Stimulated activated CD4-positive, alpha-beta T cell treated with anti-CD3 and anti-CD28 coated beads, Interleukin-12 subunit alpha, Interleukin-12 subunit beta, amount 100 ng/mL, for 24 hours (primary cell): ENCODE results near the gene ALOX12B.
"Not testable (repeated sequence)": the region's sequence is repeated elsewhere in the genome, so short reads cannot be mapped to it uniquely, and the experiment has no call there.

Source experiments
- DNase-seq, 2 experiments: peaks; one replicate each; pipeline ENCODE4 v3.0.0-alpha.2; 2020; ENCODE audit warnings: low read depth in 2 of 2

Gene ALOX12B

DNA sequence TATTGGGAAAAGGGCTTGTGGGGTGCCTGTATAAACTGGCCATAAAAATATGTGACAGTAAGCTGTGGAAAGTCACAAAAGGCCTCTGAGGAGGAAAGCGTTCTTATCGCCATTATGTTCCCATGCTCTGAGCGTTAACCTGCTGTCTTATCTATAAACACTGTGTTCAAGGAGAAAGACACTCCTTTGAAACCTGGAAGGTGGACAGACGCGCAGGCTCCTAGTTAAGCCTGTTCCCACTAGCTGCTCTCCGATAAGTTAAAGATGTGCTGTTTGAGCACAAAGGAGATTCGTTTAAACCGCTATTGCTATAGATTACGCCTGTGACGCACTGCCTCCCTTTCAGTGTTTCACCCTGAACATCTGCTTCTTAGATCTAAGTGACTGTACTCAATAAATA lies 5.2 kb downstream of the ALOX12B start:
- DNase-seq, result no peak

- DNase-seq, result no peak
Observed at GRCh38 chr17:8081876-8082275, 5.6 kb downstream of the ALOX12B start.

- DNase-seq, result no peak
Observed at GRCh38 chr17:8080799-8081219, 6.7 kb downstream of the ALOX12B start.

GRCh38 chr17:8080208-8080798 lies 7.2 kb downstream of the ALOX12B start:
- no peak for DNase-seq

GRCh38 chr17:8079291-8080207 lies 8.0 kb downstream of the ALOX12B start:
- peak; percentile 58 to 72 for DNase-seq

DNA sequence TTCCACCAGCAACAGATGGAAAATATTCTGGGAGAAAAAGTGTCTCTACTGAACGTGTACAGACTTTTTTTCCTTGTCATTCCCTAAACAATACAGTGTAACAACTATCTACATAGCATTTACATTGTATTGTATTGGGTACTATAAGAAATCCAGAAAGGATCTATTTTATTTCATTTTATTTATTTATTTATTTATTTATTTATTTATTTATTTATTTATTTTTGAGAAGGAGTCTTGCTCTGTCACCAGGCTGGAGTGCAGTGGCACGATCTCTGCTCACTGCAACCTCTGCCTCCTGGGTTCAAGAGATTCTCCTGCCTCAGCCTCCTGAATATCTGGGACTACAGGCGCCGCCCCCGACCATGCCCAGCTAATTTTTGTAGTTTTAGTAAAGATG lies 9.6 kb downstream of the ALOX12B start:
- DNase-seq, result not testable (repeated sequence)

DNA sequence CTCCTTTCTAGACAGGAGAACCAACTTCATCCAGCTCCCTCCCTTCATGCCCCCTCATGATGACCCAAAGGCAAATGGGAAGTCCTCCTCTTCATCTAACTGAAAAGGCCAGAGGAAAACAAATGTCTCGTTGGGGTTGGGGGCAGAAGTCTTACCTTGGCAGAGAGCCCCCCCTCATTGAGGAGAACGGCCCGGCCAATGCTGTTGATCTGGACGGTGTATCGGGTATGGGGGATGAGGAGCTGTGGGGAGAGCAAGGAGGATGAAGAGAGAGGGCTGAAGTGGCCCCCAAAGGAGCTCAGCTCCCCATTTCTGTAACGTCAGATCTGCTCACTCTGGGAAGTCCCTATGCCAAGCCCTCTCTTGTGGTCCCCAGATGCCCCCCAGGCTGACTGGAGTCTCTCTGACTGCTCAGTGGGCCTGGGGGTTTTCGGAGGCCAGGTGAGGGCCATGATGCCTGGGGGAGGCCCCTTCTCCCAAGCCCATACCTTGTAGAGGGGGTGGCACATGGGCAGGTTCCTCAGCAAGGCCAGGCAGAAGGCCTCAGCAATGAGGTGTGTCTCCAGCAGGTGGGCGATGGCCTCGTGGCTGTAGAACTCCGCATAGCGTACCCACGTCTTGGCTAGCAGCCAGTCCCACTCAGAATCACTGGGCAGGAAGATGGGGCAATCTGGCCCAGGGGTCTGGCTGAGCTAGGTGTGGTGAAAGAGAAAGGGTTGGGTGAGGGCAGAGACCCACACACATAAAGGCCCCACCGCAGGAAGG lies 10.8 kb downstream of the ALOX12B start:
- DNase-seq, result no peak

GRCh38 chr17:8075574-8076342 lies 11.8 kb downstream of the ALOX12B start:
- DNase-seq, result no peak

- no peak for DNase-seq
Observed at GRCh38 chr17:8075081-8075480, 12.4 kb downstream of the ALOX12B start.

DNA sequence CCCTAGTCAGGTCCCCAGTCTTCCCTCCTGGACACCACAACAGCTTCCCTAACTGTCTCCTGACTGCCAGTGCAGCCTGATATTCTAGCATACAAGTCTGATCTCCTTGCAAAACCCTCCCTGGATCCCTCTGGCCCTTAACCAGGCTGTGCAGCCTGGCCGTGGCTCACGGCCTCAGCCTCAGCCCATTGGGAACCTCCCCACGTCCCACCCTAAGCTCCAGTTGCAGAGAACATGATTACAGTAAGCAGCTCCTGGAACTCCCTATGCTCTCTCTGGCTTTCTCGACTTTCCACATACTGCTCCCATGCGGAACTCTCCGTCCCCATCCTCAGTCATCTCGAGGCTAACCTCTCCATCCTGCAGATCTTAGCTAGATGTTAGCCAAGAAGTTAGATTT lies 13.0 kb downstream of the ALOX12B start:
- DNase-seq, result no peak

DNA sequence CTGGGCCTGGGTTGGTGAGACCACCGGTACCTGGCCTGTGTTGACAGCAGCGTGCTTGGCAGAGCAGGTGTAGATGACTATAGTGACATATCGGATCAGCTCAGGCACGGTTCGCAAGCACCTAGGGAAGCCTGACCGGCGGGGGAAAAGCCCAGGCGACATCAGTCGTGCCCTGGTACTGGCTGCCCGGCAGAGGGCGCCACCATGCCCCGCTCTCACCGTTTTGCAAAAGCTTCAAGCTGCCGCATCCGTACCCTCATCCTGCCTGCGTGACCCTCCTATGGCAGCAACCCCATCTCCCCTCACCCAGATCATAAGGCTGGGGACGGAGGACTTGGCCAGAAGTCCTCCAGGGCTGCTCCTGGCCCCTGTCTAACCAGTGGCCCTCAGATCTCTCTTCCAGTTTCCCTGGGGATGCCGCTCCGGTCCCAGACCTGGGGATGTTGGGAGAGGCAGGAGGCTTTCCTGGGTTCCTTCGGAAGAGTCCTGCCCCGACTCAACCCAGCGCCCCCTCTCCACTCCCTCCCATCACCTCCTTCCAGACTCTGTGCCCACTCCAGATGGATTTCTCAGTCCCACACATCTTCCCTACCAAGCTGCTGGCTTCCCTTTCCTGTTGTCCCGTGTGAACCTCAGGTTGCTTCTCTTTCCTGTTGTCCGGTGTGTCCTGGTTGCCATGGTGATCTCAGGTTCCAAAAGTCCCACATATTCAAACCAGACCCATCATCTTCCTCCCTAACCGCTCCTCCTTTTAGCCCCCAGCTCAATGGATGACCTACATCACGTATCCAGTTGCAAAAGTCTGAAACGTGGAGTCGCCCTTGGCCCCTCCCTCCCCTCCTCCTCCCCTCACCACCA lies 13.7 kb downstream of the ALOX12B start:
- peak; percentile 68 to 87 for DNase-seq

DNA sequence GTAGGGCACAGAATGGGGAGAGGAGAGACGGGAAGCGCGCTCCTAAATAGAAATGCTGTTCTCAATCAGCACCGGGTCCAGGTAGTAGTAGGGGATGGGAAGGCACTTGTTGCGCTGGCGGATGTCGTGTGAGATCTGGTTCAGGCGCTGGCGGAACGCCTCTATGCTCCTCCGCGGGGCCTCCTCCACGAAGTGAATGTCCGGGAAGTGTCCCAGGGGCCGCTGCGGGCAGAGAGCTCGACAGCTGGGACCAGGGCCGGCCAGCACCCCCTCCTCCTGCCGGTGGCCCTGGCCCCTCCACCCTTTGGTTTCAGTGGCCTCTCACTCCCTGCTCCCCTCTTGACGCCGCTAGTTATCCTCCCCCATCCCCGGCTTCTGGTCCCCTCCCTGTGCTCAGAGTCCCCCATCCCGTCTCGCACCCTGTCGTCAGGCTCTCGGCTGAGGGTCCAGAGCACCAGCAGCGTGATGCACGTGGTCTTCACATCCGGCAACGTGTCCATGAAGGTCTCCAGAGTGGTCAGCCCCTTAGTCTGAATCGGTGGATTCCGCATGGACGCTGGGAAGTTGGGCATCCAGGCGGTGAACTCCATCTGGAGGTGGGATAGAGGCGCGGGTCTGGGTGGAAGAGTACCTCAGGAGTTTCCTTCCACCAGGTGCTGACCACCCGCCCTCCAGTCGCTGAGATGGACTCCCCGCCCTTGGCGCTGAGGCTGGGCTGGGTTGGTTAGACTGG lies 14.6 kb downstream of the ALOX12B start:
- DNase-seq, result no peak

DNA sequence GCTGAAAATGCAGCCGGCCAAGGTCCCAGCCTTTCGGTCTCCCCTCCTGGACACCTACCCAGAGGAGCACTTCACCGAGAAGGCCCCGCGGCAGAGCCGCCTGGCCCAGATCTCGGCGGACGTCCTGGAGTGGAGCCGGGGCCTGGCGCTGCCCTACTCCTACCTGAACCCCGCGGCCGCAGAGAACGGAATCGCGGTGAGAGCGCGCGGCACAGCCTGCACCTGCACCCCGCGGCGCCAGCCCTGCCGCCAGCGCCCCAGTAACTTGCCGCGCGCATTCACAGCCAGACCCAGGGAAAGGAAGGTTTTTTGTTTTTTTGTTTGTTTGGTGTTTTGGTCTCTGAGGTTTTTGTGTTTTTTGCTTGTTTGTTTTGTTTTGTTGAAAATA lies 15.2 kb downstream of the ALOX12B start:
- DNase-seq, result no peak

DNA sequence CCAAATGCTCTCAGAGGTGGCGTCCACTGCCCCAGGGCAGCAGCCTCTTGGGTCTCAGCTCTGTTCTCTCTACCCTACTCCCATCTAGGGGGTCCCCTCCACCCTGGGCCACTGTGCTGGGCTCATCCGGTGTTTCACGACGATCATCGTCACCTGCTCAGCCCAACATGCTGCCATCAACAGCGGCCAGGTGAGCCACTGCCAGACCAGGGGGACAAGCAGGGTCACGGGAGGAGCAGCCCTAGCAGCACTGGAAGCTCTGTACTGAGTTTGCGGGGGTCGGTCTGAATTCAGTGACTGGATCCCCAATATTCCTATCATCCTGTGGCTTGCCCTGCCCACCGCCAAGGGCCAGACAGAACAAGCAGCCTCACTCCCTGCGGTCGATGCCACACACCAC lies 16.0 kb downstream of the ALOX12B start:
- no peak for DNase-seq

- DNase-seq, result no peak
Observed at GRCh38 chr17:8069587-8069860, 18.0 kb downstream of the ALOX12B start.

- no peak for DNase-seq
Observed at GRCh38 chr17:8068736-8069586, 18.6 kb downstream of the ALOX12B start.

- no peak for DNase-seq
Observed at GRCh38 chr17:8067806-8068205, 19.7 kb downstream of the ALOX12B start.

- no peak for DNase-seq
Observed at GRCh38 chr17:8066841-8067775, 20.4 kb downstream of the ALOX12B start.
